Endothelial cell of umbilical vein (primary cell): ENCODE data around the gene DYRK4. TPM values are rescaled to one million over a fixed set of nuclear protein-coding genes. Genes with fewer than 3 reads are reported as not detected.

Source experiments
- polyA plus RNA-seq, 4 experiments: library from polyadenylated mRNA; depleted of rRNA in 3 of 4; stranded (reverse) in 3 of 4; unstranded in 1 of 4; fragments of >200 nt; gene quantifications; 2 replicates each; pipeline versions ENCODE4 v1.2.1 to v1.2.3, GENCODE V29; 2011 to 2012; ENCODE audit warnings: missing spikeins in 1 of 4
- total RNA-seq: library from RNA; stranded (reverse); gene quantifications from 2 replicates; pipeline ENCODE4 v1.2.3, GENCODE V29; 2021

The DYRK4 gene
- total and polyA plus RNA-seq, 2 donors (not counting 3 experiments of a cell fraction or from before 2014, with no cell fraction given): 38.7 to 45.4 TPM

Other genes with a start within 250 kb of the DYRK4 start
- gene TIGAR, start 241.0 kb upstream of the DYRK4 start, total RNA-seq: 31.2 and 36.3 TPM in 2 replicates
- 4.3 and 5.6 TPM in 2 replicates for gene TIGAR, start 241.0 kb upstream of the DYRK4 start, polyA plus RNA-seq
- gene FGF23, start 182.5 kb upstream of the DYRK4 start, total RNA-seq: not detected in 2 replicates
- not detected in 2 replicates for gene FGF23, start 182.5 kb upstream of the DYRK4 start, polyA plus RNA-seq
- not detected in 2 replicates for gene FGF6, start 116.4 kb upstream of the DYRK4 start, total RNA-seq
- not detected in 2 replicates for gene FGF6, start 116.4 kb upstream of the DYRK4 start, polyA plus RNA-seq
- gene RAD51AP1, start 23.3 kb upstream of the DYRK4 start, total RNA-seq: 23.1 and 23.4 TPM in 2 replicates
- gene RAD51AP1, start 23.3 kb upstream of the DYRK4 start, polyA plus RNA-seq: 5.2 and 9.0 TPM in 2 replicates
- gene AKAP3, start 86.8 kb downstream of the DYRK4 start, total RNA-seq: 0.62 TPM in 1 of 2 replicates, not detected in the other
- 0.18 and 0.24 TPM in 2 replicates for gene AKAP3, start 86.8 kb downstream of the DYRK4 start, polyA plus RNA-seq
- 113 and 115 TPM in 2 replicates for gene NDUFA9, start 86.9 kb downstream of the DYRK4 start, total RNA-seq
- gene NDUFA9, start 86.9 kb downstream of the DYRK4 start, polyA plus RNA-seq: 86.7 and 116 TPM in 2 replicates
- 0.09 TPM in 1 of 2 replicates, not detected in the other for gene GALNT8, start 158.2 kb downstream of the DYRK4 start, total RNA-seq
- gene GALNT8, start 158.2 kb downstream of the DYRK4 start, polyA plus RNA-seq: 0.03 TPM in 2 replicates